ENCODE results near the gene FANK1.

GRCh38 chr10:126009650-126010049 lies 113.3 kb downstream of the FANK1 start:
- no peak for TF ChIP-seq POLR2A (IDR thresholded peaks at IDR 0.05)
- TF ChIP-seq, protein P1, sequence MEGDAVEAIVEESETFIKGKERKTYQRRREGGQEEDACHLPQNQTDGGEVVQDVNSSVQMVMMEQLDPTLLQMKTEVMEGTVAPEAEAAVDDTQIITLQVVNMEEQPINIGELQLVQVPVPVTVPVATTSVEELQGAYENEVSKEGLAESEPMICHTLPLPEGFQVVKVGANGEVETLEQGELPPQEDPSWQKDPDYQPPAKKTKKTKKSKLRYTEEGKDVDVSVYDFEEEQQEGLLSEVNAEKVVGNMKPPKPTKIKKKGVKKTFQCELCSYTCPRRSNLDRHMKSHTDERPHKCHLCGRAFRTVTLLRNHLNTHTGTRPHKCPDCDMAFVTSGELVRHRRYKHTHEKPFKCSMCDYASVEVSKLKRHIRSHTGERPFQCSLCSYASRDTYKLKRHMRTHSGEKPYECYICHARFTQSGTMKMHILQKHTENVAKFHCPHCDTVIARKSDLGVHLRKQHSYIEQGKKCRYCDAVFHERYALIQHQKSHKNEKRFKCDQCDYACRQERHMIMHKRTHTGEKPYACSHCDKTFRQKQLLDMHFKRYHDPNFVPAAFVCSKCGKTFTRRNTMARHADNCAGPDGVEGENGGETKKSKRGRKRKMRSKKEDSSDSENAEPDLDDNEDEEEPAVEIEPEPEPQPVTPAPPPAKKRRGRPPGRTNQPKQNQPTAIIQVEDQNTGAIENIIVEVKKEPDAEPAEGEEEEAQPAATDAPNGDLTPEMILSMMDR (IDR thresholded peaks at IDR 0.05), result no peak

Data from uterus (tissue), 2 donors.